ENCODE measurements around the gene IGF2R.

DNA sequence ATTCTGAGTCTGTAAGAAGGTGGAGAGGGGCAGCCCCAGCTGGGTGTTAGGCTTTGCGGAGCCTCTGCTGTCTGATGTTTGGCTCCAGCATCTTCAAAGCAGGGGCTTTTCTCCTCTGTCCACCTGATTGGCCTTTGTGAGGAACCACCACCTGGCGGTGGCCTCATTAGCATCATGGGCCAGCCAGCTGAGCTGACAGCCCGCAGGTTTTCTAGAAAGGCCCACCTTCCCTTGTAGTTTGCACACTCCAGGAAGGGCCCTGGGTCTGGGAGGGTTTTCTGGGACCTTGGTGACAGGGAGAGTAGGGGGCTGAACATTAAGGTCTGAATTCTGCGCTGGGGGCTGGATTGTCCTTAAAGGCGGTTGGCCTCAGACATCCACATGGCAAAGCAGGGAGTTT, 11.6 kb downstream of the IGF2R start:
- no peak for TF ChIP-seq POLR2A (IDR thresholded peaks at IDR 0.05)
- TF ChIP-seq, protein P1, sequence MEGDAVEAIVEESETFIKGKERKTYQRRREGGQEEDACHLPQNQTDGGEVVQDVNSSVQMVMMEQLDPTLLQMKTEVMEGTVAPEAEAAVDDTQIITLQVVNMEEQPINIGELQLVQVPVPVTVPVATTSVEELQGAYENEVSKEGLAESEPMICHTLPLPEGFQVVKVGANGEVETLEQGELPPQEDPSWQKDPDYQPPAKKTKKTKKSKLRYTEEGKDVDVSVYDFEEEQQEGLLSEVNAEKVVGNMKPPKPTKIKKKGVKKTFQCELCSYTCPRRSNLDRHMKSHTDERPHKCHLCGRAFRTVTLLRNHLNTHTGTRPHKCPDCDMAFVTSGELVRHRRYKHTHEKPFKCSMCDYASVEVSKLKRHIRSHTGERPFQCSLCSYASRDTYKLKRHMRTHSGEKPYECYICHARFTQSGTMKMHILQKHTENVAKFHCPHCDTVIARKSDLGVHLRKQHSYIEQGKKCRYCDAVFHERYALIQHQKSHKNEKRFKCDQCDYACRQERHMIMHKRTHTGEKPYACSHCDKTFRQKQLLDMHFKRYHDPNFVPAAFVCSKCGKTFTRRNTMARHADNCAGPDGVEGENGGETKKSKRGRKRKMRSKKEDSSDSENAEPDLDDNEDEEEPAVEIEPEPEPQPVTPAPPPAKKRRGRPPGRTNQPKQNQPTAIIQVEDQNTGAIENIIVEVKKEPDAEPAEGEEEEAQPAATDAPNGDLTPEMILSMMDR (IDR thresholded peaks at IDR 0.05), result no peak
